Endothelial cell of umbilical vein (primary cell): ENCODE measurements around the gene RNPEPL1.

Experiments used
- CTCF ChIP-seq, 2 donors: IDR thresholded peaks; 1 replicate in 1 of 2; 2 replicates in 1 of 2; pipeline ENCODE4 v1.5.1; 2011; ENCODE audit warnings: low read length in 2 of 2, mild to moderate bottlenecking in 2 of 2, moderate library complexity in 2 of 2, control low read depth in 1 of 2, inconsistent platforms in 1 of 2, low read depth in 1 of 2; ENCODE audit not compliant: insufficient read depth in 1 of 2; ENCODE audit errors: extremely low read depth in 1 of 2
- EZH2 ChIP-seq: IDR thresholded peaks from 2 replicates; pipeline ENCODE4 v1.6.1; 2012; ENCODE audit warnings: borderline replicate concordance, low read depth, mild to moderate bottlenecking, moderate library complexity, low read length, inconsistent platforms; ENCODE audit not compliant: severe bottlenecking
- FOS ChIP-seq: IDR thresholded peaks from 2 replicates; pipeline ENCODE4 v1.6.1; 2011; ENCODE audit warnings: mild to moderate bottlenecking, low read length, moderate library complexity, borderline replicate concordance; ENCODE audit not compliant: insufficient read depth
- JUN ChIP-seq: IDR thresholded peaks from 2 replicates; pipeline ENCODE4 v1.6.1; 2011; ENCODE audit warnings: borderline replicate concordance, low read depth; ENCODE audit not compliant: insufficient read length, insufficient read depth
- POLR2A ChIP-seq: IDR thresholded peaks from 2 replicates; pipeline ENCODE4 v1.6.1; 2012; ENCODE audit warnings: low read depth, mild to moderate bottlenecking, control low read depth, low read length

- TF ChIP-seq CTCF (IDR thresholded peaks at IDR 0.05; ENCODE audit: extremely low read depth in 1 of 2, insufficient read depth in 1 of 2, low read depth in 1 of 2, low read length in 2 of 2) (no peak), POLR2A (no peak), EZH2 (no peak), FOS (no peak), JUN (no peak)
These were observed 4.2 kb upstream of the RNPEPL1 start for GRCh38 chr2:240563951-240564560.
